ENCODE data around the gene BTBD16. TPM values are rescaled to one million over a fixed set of nuclear protein-coding genes. Genes with fewer than 3 reads are reported as not detected.
A peak's percentile ranks its signal among the peaks of the same experiment; 100 is the strongest.

BTBD16 gene
- total and polyA plus RNA-seq, 2 donors from 2014 or later, result 0.34 to 1.2 TPM

DNA sequence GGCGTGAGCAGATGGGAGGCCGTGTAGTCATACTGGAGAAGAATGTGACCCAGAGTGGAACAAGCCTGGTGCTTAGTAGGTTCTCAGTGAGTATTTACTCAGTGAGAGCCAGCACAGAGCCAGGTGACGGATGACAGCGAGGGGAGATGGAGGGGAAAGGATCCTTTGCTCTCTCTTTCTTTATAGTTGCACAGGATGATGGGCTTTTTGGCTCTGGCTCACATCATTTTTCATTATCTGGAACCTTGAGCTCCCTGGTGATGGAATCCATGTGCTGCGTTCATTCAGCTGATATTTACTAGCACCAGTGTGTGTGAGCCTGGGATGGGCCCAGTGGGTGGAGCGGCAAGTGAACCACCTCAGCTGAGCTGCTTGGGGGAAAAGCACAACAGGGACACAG is 17.2 kb downstream of the BTBD16 start:
- DNase-seq, result no peak

DNA sequence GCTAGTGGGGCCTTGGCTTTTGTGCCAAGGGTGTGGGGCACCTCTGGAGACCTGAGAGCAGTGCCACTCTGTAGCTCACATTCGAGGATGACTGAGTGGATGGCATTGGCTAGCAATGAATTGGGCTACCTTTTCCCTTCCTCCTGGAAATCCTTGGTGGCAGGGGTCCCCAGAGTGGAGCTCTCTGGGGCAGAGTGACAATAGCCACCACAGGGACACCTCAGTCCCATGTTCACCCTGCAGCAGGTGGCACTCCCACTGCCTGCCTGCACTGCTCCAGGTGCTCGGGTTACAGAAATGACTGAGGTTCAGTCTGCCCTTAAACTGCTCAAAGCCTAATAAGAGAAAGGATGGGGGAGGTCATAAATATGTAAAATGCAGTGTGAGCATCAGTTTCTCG is 17.8 kb downstream of the BTBD16 start:
- TF ChIP-seq CTCF (IDR thresholded peaks at IDR 0.05; ENCODE audit: borderline replicate concordance, extremely low read depth, insufficient read depth), result no peak
- intact Hi-C loops (cut with DNase I), result no loop called here

More for the DNA sequence above, 17.2 kb downstream of the BTBD16 start:
- Histone ChIP-seq H3K4me1 (ENCODE audit: control insufficient read depth in 2 of 3, insufficient read depth in 2 of 3, low read depth in 1 of 3, low read length in 3 of 3) (no peaks in the 10 kb centered on the region), H3K9me3 (ENCODE audit: control insufficient read depth in 2 of 3, insufficient read depth in 1 of 3, low read length in 3 of 3) (no peaks in the 10 kb centered on the region), H3K9ac (ENCODE audit: low read length in 3 of 3) (no peak overlapping the region), H3K4me3 (ENCODE audit: low read length in 3 of 3) (no peak overlapping the region), H3K27ac (ENCODE audit: low read depth in 2 of 2, low read length in 2 of 2) (no peak overlapping the region), H3K36me3 (ENCODE audit: control insufficient read depth in 2 of 3, insufficient read depth in 3 of 3, low read length in 3 of 3) (no peaks in the 10 kb centered on the region), H3K27me3 (ENCODE audit: control insufficient read depth, insufficient read depth, low read length) (no peaks in the 10 kb centered on the region)
- TF ChIP-seq CTCF (IDR thresholded peaks at IDR 0.05; ENCODE audit: borderline replicate concordance, extremely low read depth, insufficient read depth), result no peak
- no peak for FAIRE-seq
- intact Hi-C loops (cut with DNase I), result no loop called here

DNA sequence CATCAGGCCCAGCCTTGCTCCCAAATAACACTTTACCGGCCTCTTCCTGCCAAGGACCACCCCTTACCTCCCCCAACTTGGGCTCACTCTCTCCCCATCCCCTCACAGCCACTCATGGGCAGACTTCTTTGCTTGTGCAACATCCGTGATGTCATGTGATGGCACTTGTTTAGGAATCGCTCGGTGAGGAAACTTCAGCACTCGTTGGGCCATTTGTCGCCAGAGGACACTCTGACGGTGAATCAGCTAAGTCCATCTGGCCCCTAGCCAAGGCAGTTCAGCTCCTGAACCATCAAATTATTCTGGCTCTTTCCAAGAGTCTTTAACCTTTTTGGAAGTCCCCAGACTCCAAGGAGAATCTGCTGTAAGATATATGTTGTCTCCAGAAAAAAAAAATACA is 19.2 kb downstream of the BTBD16 start:
- Histone ChIP-seq H3K4me3 (ENCODE audit: low read length in 3 of 3) (no peak overlapping the region), H3K9ac (ENCODE audit: low read length in 3 of 3) (no peak overlapping the region), H3K27ac (ENCODE audit: low read depth in 2 of 2, low read length in 2 of 2) (no peak overlapping the region), H3K9me3 (ENCODE audit: control insufficient read depth in 2 of 3, insufficient read depth in 1 of 3, low read length in 3 of 3) (no peaks in the 10 kb centered on the region), H3K27me3 (ENCODE audit: control insufficient read depth, insufficient read depth, low read length) (no peaks in the 10 kb centered on the region), H3K36me3 (ENCODE audit: control insufficient read depth in 2 of 3, insufficient read depth in 3 of 3, low read length in 3 of 3) (no peaks in the 10 kb centered on the region), H3K4me1 (ENCODE audit: control insufficient read depth in 2 of 3, insufficient read depth in 2 of 3, low read depth in 1 of 3, low read length in 3 of 3) (no peaks in the 10 kb centered on the region)
- DNase-seq (peak in 1 of 5 donors; percentile 9), FAIRE-seq (no peak)
- intact Hi-C loops (cut with DNase I), result loop anchor here (10.0 kb wide), 1 partner anchor 154 kb away; no protein-coding TSS in a partner anchor
- no peak for TF ChIP-seq CTCF (IDR thresholded peaks at IDR 0.05; ENCODE audit: borderline replicate concordance, extremely low read depth, insufficient read depth)

More for the DNA sequence above, 17.8 kb downstream of the BTBD16 start:
- no peaks in the 10 kb centered on the region for H3K36me3 ChIP-seq (ENCODE audit: control insufficient read depth in 2 of 3, insufficient read depth in 3 of 3, low read length in 3 of 3)
- H3K4me3 ChIP-seq (ENCODE audit: low read length in 3 of 3), result no peak overlapping the region
- DNase-seq (no peak), FAIRE-seq (no peak)
- H3K4me1 ChIP-seq (ENCODE audit: control insufficient read depth in 2 of 3, insufficient read depth in 2 of 3, low read depth in 1 of 3, low read length in 3 of 3), result no peaks in the 10 kb centered on the region
- no peak overlapping the region for H3K9ac ChIP-seq (ENCODE audit: low read length in 3 of 3)
- no peaks in the 10 kb centered on the region for H3K27me3 ChIP-seq (ENCODE audit: control insufficient read depth, insufficient read depth, low read length)
- no peak overlapping the region for H3K27ac ChIP-seq (ENCODE audit: low read depth in 2 of 2, low read length in 2 of 2)
- H3K9me3 ChIP-seq (ENCODE audit: control insufficient read depth in 2 of 3, insufficient read depth in 1 of 3, low read length in 3 of 3), result no peaks in the 10 kb centered on the region
